Stimulated activated CD8-positive, alpha-beta memory T cell treated with anti-CD3 and anti-CD28 coated beads, Interleukin-7, amount 100 ng/mL, for 48 hours (primary cell): Measurements from ENCODE around the gene PRRC2B.

Source experiments
- DNase-seq, 2 donors: peaks; one replicate each; pipeline ENCODE4 v3.0.0-alpha.2; 2020; ENCODE audit warnings: low read depth in 1 of 2; ENCODE audit errors: extremely low read depth in 1 of 2

PRRC2B gene

DNA sequence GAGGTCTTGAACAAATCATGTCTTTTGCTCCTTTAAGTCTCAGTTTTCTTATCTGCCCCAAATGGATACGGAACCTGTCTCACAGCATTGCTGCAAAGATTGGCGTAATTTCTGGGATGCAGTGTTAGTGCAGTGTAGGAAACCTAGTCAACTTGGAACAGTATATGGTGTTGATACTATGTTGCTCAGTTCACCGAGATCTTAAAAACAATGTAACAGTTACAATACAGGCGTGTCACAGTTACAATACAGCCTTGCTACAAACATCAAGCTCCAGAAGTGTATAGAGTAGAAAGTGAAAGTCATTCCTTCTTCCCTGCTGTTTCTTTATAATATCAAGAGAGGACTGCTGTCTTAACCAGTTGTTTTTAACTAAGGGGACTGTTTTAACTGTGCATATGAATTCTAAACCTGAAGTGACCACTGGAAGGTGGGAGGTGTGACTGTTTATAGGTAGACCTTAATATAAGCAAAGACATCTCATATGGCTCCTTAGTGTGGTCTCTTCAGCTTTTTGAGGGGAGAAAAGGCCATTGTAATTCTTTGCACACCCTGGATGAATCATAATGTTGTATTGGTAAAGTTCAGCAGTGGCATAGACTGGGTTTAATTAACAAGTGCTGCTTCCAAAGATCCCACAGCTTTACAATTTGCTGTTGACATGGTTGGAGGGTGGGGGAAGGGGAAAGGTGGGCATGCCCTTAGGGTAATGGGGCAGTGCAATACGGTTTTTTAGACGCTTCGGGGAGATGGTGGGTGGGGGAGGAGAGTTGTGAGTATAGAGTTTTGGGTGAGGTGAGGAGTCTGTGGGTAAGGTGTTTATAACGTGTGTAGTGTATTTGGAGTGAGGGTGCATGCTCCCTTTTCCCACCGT is 12.9 kb downstream of the PRRC2B start:
- DNase-seq = no peak

DNA sequence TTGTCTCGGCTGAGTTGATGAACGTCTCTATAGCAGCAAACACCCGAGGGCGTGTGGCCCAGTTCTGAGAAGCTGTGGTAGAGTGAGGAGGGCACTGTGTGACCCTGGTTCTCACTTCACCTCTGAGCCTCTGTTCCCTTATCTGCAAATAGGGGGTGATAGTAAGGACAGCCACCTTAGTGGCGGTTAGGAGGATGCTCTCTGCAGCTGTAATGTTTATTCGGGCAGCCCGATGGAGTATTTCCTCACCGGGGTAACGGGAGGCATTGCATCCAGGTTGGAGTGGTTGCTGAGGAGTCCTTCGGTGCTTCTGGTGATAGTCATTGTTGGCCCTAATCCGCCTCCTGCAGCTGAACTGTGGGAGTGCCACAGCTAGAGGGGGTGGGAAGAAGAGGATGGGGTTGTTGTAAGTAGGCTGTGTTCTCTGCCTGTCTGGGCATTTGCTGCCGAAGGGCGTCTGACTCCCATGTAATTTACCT is 13.9 kb downstream of the PRRC2B start:
- no peak for DNase-seq

DNA sequence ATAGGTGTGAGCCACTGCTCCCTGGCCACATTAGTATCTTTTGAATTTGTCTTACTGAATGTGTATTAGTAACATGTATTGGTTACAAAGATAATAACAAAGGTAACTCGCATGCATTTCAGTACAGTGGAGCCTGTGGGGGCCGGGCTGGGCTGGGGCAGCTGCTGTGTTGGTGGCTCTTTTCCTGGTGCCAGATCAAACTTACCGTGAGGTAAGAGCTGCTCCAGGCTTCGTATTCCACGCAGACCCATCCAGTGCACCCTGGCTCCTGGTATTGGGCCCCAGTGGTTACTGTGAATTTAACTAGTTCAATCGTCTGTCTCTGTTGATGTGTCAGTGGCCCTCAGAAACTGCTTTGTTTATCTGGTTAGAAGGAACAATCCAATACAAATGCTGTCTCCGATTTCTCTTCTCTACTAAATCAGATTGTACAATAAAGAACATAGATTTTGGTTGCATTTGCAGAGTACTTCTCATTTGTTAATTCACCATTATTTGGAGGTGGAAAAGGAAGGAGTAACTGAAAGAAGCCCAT is 15.6 kb downstream of the PRRC2B start:
- DNase-seq = no peak

DNA sequence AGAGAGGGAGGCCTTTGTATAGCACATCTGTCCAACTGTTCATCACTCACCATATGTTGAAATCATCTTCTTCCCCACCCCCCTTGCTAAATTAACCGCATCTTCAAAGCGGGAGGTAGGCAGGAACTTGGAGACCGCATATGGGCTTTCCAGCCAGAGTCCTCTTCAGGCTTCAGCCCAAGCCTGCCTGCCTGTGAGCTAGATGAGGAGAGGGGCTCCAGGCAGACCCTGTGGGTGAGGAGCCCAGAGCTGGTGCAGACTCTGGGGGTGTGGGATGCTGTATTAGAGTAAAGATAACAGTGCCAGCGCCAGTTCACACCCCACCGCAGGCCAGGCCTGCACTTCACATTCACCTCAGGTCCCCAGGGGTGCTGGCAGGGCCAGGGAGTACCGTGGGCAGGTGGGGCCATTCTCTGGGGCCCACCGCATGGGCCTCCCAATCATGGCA is 16.2 kb downstream of the PRRC2B start:
- no peak for DNase-seq

DNA sequence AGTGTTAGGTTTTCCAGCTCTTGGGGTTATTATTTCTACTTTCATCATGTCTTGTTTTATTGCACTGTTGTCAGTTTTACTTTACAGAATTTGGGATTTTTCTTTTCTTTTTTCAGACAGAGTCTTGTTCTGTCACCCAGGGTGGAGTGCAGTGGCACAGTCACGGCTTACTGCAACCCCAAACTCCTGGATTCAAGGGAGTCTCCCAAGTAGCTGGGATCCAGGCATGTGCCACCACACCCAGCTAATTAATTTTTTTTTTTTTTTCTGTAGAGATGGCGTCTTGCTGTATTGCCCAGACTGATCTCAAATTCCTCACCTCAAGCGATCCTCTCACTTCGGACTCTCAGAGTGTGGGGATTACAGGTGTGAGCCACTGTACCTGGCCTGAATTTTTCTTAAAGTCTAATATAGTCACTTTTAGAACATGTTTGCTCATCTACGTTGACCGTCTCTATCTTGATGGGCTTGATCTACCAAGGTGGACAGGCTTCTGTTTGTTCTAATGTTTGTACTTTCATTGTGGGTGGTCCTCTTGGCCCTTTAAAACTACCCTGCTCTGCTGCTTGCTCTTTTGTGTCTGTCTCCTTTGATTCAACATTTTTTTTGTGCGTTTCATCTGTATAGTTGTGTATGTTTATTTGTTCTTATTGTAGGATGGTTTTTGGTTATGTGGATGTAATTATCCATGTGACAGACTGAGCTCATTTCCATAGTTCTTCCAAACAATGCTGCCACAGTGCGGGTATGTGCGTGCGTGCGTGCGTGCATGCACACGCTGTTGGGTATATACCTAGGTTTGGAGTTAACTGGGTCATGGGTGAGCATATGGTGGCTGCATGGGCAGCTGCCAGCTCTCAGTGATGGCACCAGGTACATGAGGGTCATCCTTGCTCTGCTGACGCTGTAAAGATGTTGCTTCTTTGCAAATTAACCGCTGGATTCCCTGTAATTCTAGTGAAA is 18.1 kb downstream of the PRRC2B start:
- no peak for DNase-seq

DNA sequence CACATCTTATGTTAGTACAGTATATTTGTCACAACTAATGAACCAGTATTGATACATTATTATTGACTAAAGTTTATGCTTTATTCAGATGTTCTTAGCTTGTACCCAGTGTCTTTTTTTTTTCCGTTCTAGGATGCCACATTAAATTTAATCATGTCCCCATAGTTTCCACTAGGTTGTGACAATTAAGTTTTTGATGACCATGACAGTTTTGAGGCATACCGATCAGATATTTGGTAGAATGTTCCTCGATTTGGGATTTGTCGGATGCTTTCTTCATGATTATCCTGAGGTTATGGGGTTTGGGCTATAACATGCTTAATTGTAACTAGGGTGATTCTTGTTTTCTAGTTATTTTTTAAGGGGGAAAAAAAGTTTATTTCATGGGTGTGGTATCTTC is 22.6 kb downstream of the PRRC2B start:
- no peak for DNase-seq

DNA sequence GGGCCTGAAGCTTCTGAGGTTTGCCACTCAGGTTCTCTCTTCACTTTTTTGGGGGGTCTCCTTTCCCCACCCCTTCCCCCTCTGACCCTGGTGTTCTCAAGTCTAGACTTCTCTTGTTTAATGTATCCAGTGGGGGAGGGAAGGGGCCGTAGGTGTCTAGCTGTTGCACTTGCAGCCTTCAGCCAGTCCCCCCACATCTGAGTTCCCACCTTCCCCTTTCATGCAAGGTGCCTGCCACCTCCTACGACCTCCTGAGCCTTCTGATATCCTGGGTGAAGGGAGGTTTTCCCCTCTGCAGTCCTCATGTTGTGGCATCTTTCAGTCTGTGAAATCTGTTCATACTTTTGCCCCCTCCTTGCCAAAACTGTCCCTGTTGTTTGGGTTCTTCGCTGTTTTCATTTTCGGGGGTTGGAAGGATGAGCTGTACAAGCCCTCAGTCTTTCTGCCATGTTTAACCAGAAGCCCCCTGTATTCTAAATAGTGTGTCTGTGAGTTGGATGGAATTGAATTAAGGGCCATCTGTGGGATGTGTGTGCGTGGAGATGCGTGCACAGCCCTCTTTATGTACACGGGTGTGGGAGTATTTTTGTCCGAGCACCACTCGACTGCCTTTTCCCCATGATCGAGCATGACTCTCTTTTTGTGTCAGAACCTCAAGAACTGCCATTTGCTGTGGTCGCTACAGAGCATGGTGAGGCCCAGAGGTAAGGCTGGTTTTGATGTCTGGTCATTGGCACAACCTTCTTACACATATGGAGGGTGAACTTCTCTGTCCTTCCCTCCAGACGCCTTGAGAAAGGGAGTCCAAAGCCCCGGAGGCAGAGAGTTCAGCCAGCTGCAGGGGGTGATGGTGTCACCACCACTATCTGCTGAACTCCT is 23.6 kb downstream of the PRRC2B start:
- no peak for DNase-seq

DNA sequence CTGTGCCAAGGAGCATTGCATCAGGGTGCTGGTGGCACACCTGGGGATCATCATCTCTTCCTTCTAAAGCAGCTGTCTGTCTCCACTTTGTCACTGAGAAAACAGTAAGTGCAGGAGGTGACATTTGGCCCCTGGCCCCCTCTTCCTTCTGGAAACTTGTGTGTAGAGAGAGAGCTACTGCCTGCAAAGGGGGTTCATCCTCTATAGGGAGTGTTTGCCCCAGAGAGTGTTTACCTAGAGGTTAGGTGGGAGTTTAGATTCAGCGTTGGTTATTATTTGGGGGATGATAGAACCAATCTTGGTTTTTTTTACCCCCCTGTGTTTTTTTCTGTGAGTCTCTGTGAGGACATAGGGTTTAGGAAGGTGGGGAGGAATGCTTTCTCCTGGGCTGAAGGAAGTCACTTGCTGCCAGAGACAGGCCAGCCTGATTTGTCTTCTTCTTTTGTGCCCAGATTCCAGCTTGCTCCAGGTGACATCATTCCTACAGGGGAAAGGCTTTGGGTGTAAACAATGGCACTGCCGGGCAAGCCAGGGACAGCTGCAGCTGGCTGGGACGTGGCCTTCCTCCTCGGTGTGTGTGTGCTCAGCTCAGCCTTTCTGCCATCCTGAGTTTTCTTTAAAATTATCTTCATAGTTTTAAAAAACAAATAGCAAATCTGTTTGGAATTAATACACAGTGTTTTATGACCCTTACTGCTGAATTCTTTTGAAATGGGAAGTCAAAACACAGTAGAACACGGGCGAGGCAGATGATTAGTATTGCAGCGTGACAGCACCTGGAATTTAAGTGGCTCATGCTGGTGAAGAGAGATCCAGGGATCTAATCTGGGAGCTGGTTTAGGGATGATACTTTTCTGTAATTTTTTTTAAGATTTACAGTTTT is 24.5 kb downstream of the PRRC2B start:
- DNase-seq = no peak

DNA sequence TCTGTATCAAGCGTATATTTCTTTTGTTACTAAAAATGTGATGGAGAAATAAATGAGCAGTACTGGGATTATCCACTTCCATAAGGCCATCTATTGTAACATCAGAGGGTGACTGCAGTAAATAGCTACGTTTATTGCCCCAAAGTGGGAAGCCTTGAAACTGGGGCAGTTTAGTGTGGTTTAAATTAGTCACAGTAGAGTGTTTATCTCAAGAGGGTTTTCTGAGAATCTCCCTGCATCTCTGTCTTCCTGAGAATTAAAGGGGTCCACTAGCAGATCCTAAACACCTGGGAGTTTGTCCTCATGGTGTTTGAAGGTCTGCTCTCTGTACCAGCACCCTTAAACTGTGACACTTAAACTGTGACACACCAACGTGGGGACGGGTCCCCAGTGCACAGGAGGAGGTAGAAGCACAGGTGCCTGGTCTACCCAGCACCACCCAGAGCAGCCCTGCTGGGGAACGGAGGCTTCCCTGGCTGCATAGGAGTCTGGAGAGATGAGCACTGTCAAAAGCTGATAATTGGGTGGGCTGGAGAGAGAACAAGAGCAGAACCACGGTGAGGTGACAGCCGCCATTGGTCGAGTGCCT is 25.2 kb downstream of the PRRC2B start:
- no peak for DNase-seq

DNA sequence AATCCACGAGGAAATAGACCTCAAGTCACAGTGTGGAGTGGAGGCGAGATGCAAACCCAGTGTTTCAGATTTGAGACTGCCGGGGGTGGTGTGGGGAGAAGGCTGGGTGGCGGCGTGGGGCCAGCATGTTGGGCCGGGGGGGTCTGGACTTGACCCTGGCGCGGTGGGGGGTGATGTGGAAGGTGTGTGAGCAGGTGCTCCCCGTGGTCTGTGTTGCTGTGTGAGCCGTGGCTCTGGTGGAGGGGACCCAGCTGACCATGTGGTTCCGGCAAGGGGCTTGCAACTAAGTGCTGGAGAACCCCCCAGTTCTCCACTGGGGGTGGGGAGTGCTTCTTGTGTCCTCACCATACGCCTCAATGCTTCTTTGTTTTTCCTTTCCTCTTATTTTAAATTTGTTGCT is 25.8 kb downstream of the PRRC2B start:
- DNase-seq = no peak

DNA sequence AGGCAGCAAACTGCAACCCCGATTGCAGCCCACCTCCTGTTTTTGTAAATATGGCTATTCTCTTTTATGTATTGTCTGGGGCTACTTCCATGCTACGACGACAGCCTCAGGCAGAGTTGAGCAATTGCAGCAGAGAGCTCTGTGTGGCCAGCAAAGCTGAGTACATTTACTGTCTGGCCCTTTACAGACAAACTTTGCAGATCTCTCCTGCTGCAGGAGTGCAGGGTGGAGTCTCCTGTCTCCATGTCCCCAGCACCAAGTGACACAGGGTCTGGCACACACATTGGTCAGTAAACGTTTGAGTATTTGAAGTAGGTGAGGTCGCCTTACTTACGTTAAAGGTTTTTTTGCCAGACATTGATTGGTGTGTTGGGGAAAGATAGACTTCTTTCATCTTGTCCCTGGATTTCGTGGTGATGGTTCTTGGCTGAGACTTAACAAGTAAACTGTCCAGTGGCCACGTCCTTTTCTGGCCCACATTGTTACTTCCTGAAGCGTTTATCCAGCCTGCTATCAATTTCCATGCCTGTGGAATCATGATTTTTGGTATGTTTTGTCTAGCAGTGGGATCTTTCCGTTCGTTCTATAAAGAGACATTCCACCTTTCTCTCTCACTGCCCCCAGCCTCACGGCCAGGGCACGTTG is 27.2 kb downstream of the PRRC2B start:
- no peak for DNase-seq

DNA sequence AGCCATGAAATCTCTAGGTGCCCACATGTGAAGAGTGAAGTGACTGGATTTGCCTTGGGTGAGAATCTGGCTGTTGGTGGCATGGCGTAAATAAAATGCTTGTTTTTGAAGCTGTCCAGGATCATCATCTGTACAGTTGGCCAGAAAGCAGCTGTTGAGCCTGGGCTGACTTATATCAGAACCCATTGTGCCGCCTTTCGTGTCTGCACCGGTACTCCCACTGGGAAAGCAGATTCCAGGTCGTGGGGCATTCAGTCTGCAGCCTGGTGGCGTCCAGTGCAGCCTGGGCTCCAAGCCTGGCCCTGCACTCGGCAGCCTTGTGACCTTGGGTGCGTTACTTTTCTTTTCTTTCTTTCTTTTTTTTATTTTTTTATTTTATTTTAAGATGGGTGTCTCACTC is 27.8 kb downstream of the PRRC2B start:
- no peak for DNase-seq

DNA sequence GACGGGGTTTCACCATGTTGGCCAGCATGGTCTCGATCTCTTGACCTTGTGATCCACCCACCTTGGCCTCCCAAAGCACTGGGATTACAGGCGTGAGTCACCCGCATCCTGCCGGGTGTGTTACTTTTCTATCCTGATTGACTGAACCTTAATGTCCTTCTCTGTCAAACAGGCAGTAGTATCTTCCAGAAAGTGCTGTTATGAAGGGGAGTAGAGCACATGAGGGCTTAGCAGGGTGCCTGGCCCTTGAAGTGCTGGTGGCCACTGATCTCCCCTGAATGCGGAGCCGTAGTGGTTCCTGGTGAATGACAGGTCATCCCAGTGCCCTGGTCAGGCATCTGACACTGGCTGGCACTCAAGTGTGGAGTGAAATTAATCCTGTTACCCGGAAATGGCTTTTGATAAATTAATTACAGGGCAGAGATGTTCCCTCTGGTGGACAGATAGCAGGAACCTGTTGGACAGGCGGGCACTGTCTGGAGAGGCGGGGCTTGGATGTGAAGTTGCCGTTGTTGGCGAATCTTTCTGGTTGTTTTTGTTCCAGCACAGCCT is 28.4 kb downstream of the PRRC2B start:
- DNase-seq = no peak

DNA sequence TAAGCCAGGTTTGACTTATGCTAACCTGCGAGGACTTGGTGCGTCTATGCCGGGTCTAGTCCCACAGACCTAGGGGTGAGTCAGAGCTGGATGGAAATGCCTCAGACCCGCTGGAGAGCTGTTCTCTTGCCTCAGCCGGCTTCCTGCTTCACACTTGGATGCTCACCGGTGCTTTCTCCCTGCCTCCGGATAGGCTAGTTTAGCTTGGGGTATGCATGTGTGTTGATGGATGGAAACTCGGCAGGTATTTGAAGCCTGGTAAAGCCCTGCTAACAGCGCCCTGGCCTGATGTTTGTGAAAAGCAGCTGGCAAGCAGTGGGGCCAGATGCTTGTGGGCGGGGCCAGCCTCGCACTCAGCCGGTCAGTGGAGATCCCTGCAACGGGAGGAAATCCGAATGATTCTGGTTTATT is 29.3 kb downstream of the PRRC2B start:
- no peak for DNase-seq

DNA sequence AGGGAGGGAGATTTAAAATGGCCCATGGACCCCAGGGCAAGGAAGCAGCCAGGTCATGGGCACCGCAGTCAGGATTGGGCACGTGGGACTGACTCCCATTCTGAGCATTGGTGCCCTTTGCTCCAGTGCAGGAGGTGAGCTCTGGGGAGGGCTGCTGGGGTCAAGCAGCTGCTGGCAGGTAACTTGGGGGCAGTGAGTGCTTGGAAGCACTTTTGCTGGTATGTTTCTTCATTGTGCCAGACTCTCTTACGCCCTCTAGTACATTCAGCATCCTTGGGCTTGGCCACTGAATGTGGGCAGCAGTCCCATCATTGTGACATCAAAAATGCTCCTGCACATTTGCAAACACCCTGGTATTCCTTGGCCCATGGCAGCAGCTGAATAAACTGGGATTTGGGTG is 32.7 kb downstream of the PRRC2B start:
- no peak for DNase-seq

DNA sequence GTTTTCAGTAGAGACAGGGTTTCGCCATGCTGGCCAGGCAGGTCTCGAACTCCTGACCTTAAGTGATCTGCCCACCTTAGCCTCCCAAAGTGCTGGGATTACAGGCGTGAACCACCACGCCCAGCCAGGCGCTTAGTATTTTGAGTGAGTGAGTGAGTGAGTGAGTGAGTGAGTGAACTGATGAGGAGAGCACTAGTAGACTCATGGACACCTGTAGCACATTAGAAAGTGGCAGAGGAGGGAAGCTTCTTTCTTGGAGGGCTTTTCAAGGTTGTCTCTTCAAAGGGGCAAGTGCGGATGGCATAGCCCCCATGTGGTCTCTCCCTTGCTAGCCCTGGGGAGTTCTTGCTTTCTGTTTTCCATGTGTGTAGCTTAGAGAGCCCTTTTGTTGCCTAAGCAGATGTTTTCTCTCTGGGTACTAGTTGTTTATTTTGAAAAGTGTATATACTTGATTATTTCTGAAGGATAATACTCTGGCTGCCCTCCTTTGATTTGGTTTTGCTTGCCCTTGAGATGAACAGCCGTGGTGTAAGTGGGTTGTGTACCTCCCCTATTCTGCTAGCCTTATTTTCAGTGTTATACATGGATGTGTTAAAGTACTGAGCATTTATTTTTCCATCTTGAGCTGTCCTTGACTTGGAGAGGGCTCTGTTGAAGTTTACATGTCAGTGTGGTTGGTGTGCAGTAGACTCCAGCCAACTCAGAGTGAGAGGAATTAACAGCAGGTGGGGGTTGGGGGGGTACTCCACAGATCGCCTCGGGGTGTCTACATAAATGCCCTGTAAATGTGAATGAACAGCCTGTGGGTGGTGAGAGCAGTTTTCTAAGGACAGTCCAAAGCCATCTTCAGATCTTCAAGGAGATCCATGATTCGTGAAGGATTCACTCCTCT is 35.5 kb downstream of the PRRC2B start:
- no peak for DNase-seq

DNA sequence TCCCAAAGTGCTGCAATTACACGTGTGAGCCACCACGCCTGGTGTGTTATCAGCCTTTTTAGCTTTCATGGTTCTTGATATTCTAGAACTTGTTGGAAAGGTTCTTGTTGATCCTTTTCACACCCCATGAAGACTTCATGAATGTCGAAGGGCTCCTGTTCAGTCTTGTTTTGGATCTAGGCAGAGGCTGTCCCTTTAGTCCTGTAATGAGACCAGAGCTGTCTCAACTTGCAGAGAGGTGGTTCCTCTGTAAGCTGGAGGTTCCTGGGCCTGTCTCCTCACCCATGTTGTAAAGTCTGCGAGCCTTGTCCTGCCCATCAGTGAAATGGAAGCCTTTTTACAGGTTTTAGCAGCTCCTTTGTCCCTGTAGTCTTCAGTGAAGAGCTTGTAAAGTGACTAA is 38.2 kb downstream of the PRRC2B start:
- no peak for DNase-seq
